IPS-18c (cell line): ENCODE measurements around the gene CCDC43.
"Not testable (repeated sequence)": the region's sequence is repeated elsewhere in the genome, so short reads cannot be mapped to it uniquely, and the experiment has no call there.

Experiments used
- H3K4me3 ChIP-seq: 2 replicates; pipeline ENCODE4 v1.7.0; 2013; ENCODE audit warnings: low read depth, mild to moderate bottlenecking, low read length, moderate library complexity; ENCODE audit not compliant: insufficient read depth
- H3K9me3 ChIP-seq: one replicate; pipeline ENCODE4 v1.6.1; 2013; ENCODE audit warnings: mild to moderate bottlenecking, low read length, moderate library complexity; ENCODE audit not compliant: control insufficient read depth, insufficient read depth

The CCDC43 gene

DNA sequence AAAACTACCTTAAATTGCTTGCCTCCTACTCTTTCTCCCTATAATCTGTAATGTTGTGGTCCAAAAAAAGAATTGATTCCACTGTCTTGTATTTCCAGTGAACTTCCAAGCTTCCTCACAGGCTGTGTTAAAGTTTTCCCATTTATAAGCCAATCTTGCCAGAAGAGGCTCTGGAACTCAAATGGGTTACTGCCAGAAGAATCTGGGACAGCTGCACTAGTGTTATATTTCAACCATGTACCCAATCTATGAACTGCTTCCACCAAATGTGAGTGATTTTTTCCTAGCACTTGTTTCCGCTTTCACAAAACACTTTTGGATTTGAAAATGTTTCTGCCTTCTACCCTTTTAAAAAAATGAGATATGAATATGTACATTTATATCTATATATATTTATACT, 1.8 kb downstream of the CCDC43 start:
- Histone ChIP-seq H3K4me3 (no peak overlapping the region), H3K9me3 (peaks cover 3% of the 10 kb centered on the region)

DNA sequence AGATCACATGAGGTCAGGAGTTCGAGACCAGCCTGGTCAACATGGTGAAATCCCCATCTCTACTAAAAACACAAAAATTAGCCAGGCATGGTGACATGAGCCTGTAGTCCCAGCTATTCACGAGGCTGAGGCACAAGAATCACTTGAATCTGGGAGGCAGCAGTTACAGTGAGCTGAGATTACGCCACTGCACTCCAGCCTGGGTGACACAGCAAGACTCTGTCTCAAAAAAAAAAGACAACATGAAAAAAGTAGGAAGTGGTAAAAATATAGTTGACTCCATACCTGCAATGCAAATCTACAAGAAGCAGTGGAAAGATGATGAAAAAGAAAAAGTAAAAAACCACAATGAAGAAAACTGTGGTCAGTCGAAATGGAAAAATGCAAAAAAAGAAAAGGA, 6.3 kb downstream of the CCDC43 start:
- H3K4me3 ChIP-seq, H3K9me3 ChIP-seq: not testable (repeated sequence)

DNA sequence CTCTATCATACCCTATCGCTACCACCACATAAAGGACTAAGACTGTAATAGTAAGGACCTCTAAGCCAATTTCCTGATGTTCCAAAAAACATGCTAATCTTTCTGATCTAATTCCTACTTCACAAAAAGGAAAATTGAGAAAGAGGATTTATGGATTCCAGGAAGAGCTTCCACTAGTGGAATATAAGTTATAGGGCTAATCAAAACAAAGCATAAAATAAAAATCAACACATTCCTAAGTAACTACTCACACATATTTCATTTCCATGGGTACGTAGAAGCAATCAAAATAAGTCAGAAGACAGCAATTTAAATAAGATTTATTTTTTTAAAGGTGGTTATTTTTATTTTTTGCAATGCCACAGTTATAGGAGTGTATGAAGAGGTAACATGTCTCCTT, 12.4 kb downstream of the CCDC43 start:
- no peak overlapping the region for H3K4me3 ChIP-seq
- no peaks in the 10 kb centered on the region for H3K9me3 ChIP-seq

DNA sequence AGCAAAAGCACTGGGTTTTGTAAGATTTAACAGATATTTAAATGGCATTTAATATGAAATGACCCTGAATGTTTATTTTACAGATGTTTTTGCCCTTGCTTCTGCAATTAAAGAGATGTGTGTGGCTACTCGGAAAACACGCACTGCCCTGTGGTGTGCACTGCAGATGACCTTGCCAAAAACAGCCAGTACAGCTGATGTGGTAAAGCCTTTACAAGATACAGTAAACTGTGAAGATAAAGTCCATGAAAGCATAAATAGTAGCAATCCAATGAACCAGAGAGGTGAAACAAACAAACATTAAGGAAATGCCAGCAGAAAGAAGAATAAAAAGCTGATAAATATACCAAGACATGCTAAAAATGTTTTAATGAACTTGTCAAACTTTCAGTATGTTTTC, 15.7 kb downstream of the CCDC43 start:
- H3K9me3 ChIP-seq, result no peaks in the 10 kb centered on the region
- no peak overlapping the region for H3K4me3 ChIP-seq

DNA sequence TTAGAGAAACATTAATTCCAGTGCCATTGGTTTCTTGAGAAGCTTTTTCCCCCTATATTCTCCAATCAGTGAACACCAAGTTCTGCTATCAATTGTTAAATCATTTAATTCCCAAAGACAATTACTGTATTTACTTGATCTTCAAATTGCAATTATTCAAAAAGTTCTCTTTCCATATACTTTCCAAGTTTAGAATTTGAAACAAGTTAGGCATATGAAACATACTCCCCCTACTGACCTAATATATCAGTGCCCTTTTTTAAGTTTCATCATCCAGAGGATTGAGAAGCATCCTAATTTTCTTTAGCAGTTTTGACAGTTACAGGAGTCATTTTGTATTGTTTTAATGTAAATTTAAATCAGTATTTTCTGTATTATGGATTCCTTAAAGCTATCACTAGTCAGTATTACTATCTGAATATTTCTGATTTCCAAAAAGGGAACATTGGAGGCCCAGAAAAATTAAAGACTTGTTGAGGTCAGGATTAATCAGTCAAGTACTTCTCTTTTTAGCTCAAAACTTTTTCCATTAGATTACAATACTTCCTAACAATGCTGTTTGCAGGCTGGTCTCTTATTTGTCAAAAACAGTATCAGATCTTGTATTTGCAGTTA, 17.0 kb downstream of the CCDC43 start:
- H3K4me3 ChIP-seq, result no peak overlapping the region

DNA sequence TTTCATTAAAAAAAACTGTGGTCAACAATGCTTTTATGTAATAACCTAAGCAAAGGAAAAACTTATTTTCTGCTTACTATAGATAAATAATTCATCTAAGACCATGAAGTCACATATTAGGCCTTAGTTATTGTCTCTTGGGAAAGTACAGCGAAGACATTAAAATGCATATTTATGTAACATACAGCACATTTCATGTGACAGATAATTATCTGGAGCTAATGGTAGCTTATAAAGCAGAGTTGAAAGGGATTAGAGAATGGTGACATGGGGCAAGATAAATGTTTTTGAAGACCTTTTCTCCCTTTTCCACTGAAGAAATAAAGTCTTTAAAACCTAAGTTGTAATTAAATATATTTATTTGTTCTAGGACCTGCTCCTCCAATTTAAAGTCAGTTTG, 23.6 kb downstream of the CCDC43 start:
- H3K9me3 ChIP-seq, result no peaks in the 10 kb centered on the region
- no peak overlapping the region for H3K4me3 ChIP-seq

More for the DNA sequence above, 17.0 kb downstream of the CCDC43 start:
- H3K9me3 ChIP-seq, result no peaks in the 10 kb centered on the region

DNA sequence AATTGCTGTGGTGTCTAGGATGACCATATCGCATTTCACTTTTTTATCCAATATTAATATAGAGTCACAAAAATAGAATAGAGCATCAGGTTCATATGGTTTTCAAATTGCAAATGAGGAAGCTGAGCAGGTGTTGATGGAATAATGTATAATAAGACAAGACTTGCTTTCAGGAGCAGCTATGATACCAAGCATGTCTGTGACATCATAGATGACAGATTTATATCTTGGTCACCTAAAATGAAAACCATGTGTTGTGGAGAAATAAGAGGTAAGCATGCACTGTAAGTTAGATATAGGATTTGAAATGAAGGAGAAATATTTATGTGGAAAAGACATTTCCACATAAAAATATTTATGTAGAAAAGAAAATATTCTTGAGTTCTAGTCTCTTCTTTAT, 24.7 kb downstream of the CCDC43 start:
- no peak overlapping the region for H3K4me3 ChIP-seq
- no peaks in the 10 kb centered on the region for H3K9me3 ChIP-seq

DNA sequence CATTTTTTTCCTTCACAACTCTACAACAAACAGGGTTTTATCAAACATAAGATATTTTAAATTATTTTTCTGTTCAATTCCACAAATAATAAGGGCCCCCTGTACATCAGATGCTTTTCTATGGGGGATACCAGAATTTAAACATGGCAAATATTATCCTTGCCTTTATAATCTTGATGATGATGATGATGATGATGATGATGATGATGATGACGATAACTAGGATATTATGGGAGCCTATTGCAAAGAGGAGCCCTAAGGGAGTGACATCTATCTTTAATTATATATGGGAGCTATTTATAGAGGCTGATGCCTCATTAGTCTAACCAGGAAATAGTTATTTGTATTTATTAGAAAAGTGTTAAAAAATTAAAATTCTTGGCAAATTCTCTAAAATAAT, 26.5 kb downstream of the CCDC43 start:
- H3K4me3 ChIP-seq, result no peak overlapping the region
- no peaks in the 10 kb centered on the region for H3K9me3 ChIP-seq

DNA sequence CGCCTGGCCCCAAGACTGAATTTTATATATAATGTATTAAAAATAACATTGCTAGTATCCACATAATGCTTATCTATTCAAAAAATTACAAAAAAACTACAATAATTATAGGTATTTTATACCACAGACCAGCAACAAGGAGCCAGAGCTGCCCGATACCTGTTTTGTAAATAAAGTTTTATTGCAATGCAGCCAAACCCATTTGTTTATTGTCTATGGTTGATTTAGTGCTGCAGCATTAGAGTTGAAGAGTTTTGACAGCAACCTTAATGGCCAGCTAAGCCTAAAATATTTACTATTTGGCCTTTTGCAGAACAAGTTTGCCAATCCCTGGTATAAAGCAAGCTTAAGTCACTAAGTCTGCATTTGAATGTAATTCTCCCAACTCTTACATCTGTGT, 27.7 kb downstream of the CCDC43 start:
- H3K4me3 ChIP-seq, result no peak overlapping the region
- H3K9me3 ChIP-seq, result no peaks in the 10 kb centered on the region

DNA sequence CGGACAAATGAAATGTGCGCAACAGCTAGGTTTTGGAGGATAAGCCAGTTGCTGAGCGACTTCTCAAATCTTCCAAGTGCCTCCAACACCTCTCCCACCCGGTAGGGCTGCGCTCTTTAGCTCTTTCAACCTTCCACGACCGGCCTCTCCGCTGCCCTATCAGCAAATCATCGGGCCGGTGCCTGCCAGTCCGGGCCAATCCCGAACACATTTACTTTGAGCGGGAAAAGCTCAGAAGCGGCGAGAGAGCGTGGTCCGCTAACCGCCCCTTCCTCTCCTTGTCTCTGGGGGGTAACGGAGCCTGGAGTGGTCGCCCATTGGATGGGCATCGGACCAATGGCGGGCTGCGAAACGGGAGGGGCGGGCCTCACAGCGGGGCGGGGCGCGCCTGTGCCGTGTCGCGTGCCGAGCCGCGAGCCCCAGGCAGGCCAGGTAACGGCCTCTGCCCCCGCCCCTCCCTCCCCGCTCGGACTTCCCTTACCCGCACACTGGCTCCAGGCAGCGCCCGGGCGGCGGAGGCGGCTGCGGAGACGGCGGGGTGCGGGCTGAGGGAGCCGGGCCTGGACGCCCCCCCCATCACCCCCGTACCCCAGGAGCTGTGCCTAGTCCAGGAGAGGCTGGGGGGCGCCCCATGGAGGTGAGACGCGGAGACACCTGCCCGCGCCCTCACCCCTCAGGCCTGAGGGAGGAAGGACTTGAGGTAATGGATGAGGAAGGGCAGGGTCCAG, 33.4 kb downstream of the CCDC43 start, which contains the start of gene MEIOC:
MEIOC (plus strand) TSS at position 486 of the 728 bp plus-strand sequence; CDS start at position 632, 146 bp downstream.
- Histone ChIP-seq H3K4me3 (peak within 1 kb of the TSS; percentile 47), H3K9me3 (peaks cover 5% of the 10 kb centered on the region)

DNA sequence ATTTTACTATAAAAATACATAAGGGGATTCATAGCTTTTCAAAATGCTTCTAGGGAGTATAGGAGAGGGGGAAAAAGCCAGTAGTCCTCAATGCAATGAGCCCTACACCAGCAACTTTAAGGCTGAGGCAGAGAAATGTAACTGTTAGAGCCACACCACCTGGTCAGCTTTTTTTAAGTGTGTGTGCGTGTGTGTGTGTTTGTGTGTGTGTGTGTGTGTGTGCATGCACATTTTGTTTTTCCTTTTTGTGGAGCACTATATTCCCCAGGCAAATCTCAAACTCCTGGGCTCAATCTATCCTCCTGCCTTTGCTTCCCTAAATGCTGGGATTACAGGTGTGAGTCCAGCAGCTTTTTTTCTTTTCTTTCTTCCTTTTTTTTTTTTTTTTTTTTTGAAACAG, 35.6 kb downstream of the CCDC43 start:
- Histone ChIP-seq H3K9me3 (peaks cover 5% of the 10 kb centered on the region), H3K4me3 (no peak overlapping the region)

DNA sequence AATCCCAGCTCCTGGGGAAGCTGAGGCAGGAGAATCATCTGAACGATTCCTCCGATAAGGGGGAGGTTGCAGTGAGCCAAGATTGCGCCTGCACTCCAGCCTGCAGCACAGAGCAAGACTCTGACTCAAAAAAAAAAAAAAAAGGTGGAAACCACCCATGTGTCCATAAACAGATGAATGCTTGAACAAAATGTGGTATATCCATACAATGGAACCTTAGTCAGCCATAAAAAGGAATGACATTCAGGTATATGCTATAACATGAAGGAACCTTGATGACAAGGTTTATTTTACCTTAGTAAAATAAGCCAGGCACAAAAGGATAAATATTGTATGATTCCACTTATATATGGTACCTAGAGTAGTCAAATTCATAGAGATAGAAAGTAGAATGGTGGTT, 36.2 kb downstream of the CCDC43 start:
- peaks cover 5% of the 10 kb centered on the region for H3K9me3 ChIP-seq
- no peak overlapping the region for H3K4me3 ChIP-seq

DNA sequence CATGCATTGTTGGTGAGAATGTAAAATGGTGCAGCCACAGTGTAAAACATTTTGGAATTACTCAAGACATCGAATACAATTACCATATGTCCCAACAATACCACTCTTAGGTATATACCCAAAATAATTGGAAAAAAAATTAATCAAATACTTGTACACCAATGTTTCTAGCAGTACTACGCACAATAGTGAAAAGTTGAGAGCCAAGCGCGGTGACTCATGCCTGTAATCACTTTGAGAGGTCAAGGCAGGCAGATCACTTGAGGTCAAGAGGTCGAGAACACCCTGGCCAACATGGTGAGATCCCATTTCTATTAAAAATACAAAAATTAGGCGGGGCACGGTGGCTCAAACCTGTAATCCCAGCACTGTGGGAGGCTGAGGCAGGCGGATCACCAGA, 36.8 kb downstream of the CCDC43 start:
- Histone ChIP-seq H3K4me3 (no peak overlapping the region), H3K9me3 (peaks cover 5% of the 10 kb centered on the region)

DNA sequence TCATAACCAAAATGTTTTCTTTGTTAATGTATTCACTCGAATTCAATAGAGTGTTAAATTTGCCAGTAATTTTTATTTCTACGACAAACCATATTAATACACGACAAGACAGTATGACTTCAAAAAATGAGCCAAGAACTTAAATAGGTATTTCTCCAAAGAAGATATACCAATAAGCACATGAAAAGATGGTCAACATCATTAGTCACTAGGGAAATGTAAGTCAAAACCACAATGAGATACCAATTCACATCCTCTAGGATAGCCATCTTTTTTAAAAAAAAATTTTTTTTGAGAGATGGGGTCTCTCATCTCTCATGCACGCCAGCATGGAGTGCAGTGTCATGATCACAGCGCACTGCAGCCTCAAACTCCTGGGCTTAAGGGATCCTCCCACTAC, 38.3 kb downstream of the CCDC43 start:
- H3K4me3 ChIP-seq, result no peak overlapping the region
- peaks cover 5% of the 10 kb centered on the region for H3K9me3 ChIP-seq

DNA sequence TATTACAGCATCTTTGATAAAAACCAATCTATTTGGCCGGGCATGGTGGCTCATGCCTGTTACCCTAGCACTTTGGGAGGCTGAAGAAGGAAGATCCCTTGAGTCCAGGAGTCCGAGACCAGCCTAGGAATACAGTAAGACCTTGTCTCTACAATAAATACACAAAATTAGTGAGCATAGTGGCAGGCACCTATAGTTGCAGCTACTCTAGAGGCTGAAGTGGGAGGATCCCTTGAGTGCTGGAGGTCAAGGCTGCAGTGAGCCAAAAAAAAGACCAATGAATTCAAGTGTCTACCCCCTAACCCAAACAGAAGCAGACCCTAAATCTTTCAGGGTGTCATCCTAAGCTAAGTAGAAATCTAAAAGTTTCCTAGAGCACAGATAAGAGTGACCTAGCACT, 40.6 kb downstream of the CCDC43 start:
- Histone ChIP-seq H3K9me3 (no peaks in the 10 kb centered on the region), H3K4me3 (no peak overlapping the region)

DNA sequence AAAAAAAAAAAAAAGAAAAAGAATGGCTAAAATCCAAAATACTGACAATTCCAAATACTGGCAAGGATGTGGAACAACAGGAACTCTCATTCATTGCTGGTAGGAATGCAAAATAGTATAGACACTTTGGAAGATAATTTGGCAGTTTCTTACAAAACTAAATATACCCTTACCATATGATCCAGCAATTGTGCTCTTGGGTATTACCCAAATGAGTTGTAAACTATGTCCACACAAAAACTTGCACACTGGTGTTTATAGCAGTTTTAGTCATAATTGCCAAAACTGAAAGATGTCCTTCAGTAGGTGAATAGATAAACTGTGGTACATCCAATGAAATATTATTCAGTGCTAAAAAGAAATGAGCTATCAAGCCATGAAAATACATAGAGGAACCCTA, 41.8 kb downstream of the CCDC43 start:
- H3K4me3 ChIP-seq, result no peak overlapping the region
- no peaks in the 10 kb centered on the region for H3K9me3 ChIP-seq

DNA sequence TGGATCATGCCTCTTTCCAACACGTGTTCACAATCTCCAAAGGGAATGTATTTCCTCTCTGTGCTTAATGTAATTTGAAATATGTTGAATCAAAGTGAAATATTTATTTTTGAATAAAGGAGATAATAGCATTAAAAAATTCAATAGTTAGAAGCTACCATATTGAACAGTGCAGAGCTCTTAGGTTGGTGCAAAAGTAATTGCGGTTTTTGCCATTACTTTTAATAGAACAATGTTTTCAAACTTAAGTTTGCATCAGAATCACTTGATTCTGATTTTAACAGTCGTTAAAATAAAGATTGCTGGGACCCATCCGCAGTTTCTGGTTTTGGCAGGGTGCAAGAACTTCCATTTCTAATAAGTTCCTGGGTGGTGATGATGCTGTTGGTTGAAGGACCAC, 43.3 kb downstream of the CCDC43 start:
- Histone ChIP-seq H3K9me3 (no peaks in the 10 kb centered on the region), H3K4me3 (no peak overlapping the region)

DNA sequence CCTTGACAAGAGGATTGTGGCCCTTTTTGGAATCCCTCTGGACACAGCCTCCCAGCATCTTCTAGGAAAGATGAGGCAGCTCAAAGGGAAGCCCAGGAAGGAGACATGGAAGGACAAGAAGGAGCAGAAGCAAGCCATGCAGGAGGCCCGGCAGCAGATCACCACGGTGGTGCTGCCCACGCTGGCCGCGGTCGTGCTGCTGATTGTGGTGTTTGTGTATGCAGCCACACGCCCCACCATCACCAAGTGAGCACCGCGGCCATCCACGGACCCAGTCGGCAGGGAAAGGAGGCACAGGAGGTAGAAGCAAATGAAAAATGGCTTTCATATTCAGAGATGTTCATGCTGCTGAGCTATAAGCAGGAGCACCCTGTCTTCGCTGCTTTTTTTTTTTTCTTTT, 44.2 kb downstream of the CCDC43 start:
- no peak overlapping the region for H3K4me3 ChIP-seq
- no peaks in the 10 kb centered on the region for H3K9me3 ChIP-seq

DNA sequence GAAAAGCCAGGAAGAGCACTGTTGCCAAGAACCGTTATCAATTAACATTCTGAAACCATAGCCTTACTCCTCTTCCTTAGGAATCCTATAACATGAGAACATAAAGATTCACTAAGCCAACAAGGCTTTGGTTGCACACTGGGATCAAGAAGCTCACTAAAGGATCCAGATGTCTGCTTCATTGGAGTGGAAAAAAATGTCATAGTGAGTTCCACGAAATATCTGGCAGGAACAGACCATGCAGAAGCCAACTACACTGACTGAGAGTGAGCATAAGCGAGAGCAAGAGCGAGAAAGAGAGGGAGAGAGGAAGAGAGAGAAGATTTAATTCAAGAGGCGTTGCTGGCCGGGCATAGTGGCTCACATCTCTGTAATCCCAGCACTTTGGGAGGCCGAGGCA, 46.7 kb downstream of the CCDC43 start:
- H3K4me3 ChIP-seq, result no peak overlapping the region
- no peaks in the 10 kb centered on the region for H3K9me3 ChIP-seq
